Activated gamma-delta T cell (primary cell): ENCODE measurements around the gene CACNG7.
"Not testable (repeated sequence)": the region's sequence is repeated elsewhere in the genome, so short reads cannot be mapped to it uniquely, and the experiment has no call there.

ENCODE experiments used
- DNase-seq: peaks from one replicate; lab custom pipeline; 2025; lab: John Stamatoyannopoulos, UW

The CACNG7 gene

GRCh38 chr19:53905787-53906186 is 3.3 kb upstream of the CACNG7 start:
- DNase-seq: no peak

GRCh38 chr19:53906211-53907192 is 2.6 kb upstream of the CACNG7 start:
- DNase-seq: no peak

DNA sequence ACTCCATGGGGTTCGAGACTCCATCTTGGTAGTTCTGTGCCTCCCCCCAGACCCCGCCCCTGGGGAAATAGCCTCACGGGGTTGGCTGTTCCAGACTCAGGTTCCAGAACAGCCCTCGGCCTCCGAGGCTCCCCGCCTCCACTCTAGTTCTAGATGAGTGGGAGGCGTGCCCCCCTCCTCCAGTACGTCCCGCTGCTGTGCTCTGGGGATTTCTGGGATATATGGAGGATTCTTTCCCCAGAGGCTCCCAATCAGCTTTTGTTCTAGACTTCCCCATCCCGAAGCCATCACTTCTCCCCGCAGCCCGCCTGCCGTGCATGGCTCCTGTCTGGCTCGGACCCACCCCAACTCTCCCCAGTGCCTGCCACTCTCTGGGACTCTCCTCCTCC is 1.9 kb upstream of the CACNG7 start:
- DNase-seq: no peak

DNA sequence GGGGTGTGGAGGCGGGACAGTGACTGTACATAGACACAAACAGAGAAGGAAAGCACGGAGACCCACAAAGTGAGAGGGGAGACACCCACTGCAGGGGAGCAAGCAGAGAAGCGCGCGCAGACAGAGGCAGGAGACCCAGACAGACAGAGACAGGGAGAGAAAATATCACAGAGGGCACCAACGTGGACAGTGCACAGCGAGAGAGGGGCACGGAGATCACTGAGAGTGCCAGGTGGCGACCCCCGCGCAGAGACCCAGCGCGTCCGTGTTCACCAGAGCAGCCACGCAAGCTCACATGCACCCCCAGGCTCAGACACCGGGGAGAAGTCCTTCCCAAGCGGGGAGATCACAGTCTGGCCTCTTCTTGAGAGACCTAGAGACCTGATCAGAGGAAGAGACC is 1.4 kb upstream of the CACNG7 start:
- DNase-seq: no peak

DNA sequence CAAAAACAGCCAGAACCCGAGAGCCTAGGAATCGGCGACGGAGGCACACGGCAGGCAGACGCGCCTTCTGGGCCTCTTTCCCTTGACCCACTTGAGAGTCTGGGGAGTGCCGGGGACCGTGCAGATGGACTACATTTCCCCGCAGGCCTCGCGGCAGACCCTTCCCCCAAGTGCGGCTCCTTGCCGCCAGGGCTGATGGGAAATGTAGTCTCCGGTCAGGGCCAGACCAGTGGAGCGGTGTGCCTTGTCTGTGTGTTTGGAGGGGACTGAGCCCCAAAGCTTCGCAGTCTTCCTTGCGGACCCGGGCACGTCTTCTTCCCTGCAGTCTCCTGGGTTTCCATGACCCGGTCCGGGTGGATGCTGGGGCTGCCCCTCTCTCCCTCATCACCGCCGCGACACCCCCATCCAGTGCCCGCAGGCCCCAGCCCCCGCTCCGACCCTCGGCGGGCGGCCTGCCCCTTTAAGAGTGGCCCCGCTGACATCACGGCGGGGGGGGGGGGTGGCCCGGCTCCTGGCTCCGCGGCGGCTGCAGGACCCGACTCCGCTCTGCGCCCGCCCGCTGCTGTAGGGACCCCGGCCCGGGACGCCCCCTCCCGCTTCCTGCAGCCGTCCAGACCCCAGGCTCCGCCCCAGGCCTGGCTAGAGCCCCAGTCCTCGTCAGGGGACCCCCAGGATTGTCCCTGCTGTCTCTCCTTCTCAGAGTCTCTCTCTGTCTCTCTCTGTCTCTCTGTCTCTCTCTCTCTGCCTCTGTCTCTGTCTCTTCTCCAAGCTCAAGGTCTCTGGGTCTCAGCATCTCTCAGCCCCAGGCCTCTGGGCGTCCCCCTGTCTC is 758 bp upstream of the CACNG7 start:
- no peak for DNase-seq

DNA sequence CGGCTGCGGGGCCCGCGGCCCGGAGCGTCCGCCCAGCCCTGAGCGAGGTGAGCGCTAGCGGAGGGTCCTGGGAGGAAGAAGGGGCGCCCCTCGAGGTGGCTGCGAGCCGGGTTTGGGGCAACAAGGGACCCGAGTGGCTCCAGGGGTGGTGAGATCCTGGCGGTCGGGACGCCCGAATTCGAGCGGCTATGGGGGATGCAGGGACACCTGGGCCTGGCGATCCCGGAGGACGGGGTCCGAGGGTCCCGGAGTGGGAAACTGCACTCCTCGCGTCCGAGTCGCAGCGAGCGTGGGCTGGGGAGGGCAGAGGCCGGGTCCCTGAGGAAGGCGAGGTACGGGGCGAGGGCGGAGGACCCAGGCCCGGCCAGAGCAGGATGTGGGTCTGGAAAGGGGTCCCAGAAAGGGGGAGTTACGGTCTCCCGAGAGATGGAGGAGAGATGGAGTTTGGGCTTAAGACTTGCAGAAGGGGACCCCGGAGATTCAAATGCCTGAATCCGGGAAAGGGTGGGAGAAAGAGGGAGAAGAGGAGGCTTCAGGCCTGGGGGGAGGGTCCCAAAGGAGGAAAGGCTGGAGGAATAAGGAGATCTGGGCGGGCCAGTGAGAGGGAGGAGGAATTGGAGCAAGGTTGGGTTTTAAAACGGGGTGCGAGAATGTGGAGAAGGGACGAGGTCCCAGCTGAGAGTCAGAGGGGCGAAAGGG is 542 bp downstream of the CACNG7 start:
- DNase-seq: no peak

DNA sequence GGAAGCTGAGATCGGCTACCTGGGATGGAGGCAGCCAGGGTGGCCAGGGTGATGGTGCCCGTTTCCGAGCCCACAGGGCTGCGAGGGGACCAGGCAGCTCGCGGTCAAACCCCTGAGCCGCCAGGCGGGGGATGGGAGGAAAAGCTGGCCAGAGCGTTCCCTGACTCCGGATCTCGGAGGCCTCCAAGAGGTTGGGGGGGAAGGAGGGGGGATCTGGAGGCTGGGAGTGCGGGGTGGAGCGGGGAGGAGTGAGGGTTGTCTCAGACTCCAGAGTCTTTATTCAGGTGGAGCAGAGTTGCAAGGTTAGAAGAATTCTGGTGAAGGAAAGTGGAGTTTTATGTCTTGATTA is 1.1 kb downstream of the CACNG7 start:
- DNase-seq: no peak

DNA sequence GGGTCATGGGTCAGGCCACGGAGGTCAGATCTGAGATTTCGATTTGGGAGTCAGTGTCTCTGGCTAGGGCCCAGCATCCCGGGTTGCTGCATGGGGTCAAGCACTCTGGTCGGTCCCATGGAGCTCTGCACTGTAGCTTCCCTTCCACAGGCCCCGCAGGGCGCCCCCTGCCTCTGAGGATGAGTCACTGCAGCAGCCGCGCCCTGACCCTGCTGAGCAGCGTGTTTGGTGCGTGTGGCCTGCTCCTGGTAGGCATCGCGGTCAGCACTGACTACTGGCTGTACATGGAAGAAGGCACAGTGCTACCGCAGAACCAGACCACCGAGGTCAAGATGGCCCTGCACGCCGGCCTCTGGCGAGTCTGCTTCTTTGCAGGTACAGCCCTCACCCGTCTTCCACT is 3.6 kb downstream of the CACNG7 start:
- no peak for DNase-seq

DNA sequence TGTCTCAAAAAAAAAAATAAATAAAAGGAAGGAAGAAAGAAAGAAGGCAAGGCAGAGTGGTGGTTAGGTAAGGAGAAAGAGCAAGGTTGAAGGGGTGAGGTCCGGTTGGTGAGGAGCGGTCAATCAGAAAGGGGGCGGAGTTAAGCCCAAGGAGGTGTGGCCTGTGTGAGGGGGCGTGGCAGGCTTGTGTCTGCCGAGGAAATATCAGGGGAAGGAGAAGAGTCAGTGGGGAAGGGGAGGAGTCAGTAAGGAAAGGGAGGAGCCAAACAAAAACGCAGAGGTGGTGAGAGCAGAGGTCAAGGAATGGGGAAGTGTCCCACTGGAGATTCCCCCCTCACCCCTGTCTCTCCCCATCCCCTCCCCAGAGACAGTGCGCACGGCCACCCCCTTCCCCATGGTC is 5.9 kb downstream of the CACNG7 start:
- DNase-seq: no peak

- no peak for DNase-seq
Measured at GRCh38 chr19:53916004-53916403, 6.9 kb downstream of the CACNG7 start.

DNA sequence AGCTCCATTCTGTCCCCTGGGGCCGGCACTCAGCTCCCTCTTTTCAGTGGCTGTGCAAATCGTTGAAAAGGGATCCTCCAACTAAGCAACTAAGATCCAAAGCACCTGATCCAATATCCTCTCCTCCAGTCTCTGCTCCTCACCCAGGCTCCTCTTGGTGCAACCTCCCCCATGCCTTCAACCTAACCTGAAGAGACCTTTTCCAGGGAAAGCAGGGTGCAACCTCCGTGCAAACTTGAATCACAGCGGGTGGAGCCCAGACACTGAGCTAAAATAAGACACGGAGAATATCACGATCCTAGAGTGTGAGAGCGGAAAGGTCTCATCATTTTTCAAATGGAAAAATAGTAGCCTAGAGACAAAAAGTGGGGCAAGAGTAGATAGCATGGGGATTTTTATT is 8.3 kb downstream of the CACNG7 start:
- no peak for DNase-seq

DNA sequence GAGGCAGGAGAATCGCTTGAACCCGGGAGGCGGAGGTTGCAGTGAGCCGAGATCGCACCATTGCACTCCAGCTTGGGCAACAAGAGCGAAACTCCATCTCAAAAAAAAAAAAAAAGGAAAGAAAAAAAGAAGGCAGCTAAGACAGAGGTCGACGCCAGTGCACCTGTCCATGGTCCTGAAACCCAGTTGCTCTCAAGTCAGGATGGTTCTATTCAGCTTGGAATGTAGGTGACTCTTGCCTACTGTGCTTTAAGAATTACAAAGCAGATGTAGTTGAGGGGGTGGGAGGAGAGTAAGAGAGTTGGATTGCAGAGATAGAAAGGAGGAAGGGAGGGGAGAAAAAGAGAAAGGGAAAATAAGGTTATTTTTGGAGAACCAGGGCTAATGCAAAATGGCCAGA is 18.7 kb downstream of the CACNG7 start:
- DNase-seq: no peak

DNA sequence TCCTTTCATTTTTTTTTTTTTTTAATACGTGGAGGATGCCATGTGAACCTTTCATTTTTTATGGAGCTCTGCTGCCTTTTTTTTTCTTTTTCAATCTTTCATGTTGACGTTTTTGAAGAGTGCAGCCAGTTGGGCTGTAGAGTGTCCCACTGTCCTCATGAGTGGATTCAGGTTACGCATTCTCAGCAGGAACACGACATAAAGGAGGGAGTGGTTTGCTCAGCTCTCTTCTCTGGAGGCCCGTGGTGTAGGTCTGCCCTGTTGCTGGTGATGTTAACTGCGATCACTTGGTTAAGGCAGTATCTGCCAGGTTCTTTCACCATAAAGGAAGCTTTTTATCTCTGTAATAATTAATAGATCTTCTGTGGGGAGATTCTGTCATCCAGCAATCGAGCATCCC is 27.0 kb downstream of the CACNG7 start:
- DNase-seq: no peak

DNA sequence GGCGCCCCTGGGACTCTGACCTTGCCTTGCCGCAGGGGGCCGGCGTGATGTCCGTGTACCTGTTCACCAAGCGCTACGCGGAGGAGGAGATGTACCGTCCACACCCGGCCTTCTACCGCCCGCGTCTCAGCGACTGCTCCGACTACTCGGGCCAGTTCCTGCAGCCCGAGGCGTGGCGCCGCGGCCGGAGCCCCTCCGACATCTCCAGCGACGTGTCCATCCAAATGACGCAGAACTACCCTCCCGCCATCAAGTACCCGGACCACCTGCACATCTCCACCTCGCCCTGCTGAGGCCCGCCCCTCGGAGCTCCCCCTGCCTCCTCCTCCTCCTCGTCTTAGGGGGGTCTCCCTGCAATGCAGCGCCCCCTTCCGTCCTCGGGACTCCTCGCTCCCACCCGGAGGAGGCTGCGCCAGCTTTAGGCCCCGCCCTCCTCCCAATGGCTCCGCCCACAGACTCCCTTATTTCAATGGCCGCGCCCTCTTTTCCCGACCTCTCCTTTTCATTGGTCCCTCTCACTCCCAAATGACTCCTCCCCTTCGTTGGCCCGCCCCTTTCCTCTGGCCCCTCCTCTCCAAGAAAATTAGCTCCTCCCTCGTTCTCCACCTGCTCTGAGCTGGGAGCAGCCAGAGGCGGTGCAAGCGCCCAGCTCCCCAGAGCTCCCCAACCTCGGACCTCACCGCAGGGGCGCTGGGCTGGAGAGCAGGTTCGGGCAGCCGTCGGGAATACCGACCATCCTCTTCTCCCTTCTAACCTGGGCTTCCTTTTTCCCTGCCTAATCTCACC is 33.1 kb downstream of the CACNG7 start:
- DNase-seq: no peak

DNA sequence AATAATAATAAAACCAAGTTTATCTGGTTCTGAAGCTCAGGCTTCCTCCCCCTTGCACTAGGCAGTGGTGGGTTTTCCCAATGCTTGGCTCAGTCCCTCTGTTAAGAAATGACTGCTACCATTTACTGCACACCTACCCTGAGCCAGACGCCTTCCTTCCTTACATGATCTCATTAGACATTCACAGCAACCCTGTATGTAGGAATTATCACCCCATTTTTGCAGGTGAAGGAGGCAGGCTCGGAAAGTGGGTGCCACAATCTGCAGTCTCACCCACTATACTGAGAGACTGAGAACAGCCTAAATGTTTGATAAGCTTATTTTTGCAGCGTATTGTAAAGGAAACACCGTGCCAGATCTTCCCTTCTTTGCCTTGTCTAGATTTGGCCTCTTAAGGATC is 35.3 kb downstream of the CACNG7 start:
- no peak for DNase-seq

GRCh38 chr19:53944933-53945332 is 35.9 kb downstream of the CACNG7 start:
- DNase-seq: no peak

DNA sequence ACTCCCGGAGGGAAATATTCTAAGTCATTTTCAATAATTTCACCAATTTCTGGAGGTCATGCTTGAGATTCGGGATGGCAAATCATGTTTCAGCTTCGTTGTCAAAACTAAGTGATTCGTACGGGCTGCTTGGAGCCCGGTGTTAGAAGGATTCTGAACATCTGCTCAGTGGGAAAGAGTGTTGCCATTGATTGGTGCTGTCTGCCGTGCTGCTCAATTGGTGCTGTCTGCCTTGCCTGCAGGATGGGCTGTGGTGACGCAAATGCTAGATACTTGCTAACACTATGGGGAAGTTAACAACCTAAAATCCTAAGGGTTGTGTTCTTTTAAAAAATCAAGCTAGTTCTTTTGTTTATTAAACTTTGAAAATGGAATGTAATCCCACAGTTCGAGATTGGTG is 36.4 kb downstream of the CACNG7 start:
- DNase-seq: no peak

- no peak for DNase-seq
Measured at GRCh38 chr19:53945998-53946397, 36.9 kb downstream of the CACNG7 start.

DNA sequence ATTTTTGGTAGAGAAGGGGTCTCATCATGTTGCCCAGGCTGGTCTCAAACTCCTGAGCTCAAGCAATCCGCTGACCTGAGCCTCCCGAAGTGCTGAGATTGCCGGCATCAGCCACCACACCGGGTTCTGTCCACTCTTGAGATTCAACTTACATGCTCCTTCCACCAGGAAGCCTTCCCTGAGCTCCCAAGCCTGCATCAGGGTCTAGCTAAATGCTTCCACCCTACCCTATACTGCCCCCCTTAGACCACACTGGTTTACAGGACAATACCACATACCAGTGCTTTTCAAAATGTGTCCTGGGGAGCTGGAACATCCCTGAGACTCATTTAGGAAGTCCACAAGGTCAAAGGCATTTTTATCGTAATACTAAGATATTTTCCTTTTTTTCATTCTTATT is 38.5 kb downstream of the CACNG7 start:
- DNase-seq: no peak

DNA sequence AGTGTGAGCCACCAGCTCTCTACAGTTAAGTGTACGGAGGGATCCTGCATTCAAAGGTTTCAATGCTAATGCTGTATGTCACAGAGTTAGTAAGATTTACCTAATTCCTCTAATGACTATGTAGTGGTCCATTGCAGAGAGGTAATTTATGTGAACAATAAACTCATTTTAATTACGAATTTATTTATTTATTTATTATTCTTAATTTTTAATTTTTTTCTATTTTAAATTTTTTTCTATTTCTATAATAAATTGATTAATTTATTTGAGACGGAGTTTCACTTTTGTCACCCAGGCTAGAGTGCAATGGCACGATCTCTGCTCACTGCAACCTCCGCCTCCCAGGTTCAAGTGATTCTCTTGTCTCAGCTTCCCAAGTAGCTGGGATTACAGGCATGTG is 39.5 kb downstream of the CACNG7 start:
- DNase-seq: not testable (repeated sequence)

GRCh38 chr19:53951436-53951835 is 42.4 kb downstream of the CACNG7 start:
- DNase-seq: no peak

GRCh38 chr19:53951947-53952346 is 42.9 kb downstream of the CACNG7 start:
- no peak for DNase-seq
